ENCODE data around the gene GPR119. TPM values are rescaled to one million over a fixed set of nuclear protein-coding genes. Genes with fewer than 3 reads are reported as not detected.
"Not testable (repeated sequence)": the region's sequence is repeated elsewhere in the genome, so short reads cannot be mapped to it uniquely, and the experiment has no call there.

The GPR119 gene
- total RNA-seq, 1 donor from 2014 or later, result not detected

GRCh38 chrX:130378024-130378669, 7.3 kb downstream of the GPR119 start:
- intact Hi-C loops (cut with DNase I), result no loop called here
- DNase-seq (ENCODE audit: extremely low spot score in 2 of 2), result no peak
- H3K27ac ChIP-seq, result no peak overlapping the region
- H3K4me1 ChIP-seq, result no peaks in the 10 kb centered on the region
- no peaks in the 10 kb centered on the region for H3K27me3 ChIP-seq
- no peak overlapping the region for H3K4me3 ChIP-seq
- H3K36me3 ChIP-seq, result no peaks in the 10 kb centered on the region
- no peaks in the 10 kb centered on the region for H3K9me3 ChIP-seq
- TF ChIP-seq POLR2A (IDR thresholded peaks at IDR 0.05) (no peak), POLR2AphosphoS5 (IDR thresholded peaks at IDR 0.05; ENCODE audit: insufficient read depth in 1 of 2, low read depth in 1 of 2) (no peak), CTCF (IDR thresholded peaks at IDR 0.05) (no peak)

- no peak for DNase-seq (ENCODE audit: extremely low spot score in 2 of 2)
- no peaks in the 10 kb centered on the region for H3K36me3 ChIP-seq
- H3K4me3 ChIP-seq, result no peak overlapping the region
- no peaks in the 10 kb centered on the region for H3K27me3 ChIP-seq
- H3K9me3 ChIP-seq, result no peaks in the 10 kb centered on the region
- H3K4me1 ChIP-seq, result no peaks in the 10 kb centered on the region
- H3K27ac ChIP-seq, result no peak overlapping the region
- TF ChIP-seq CTCF (IDR thresholded peaks at IDR 0.05), result no peak
- TF ChIP-seq POLR2A (IDR thresholded peaks at IDR 0.05), result no peak
- no peak for TF ChIP-seq POLR2AphosphoS5 (IDR thresholded peaks at IDR 0.05; ENCODE audit: insufficient read depth in 1 of 2, low read depth in 1 of 2)
- intact Hi-C loops (cut with DNase I), result no loop called here
These were observed 9.4 kb downstream of the GPR119 start for GRCh38 chrX:130376077-130376476.

GRCh38 chrX:130352050-130352449, 33.4 kb downstream of the GPR119 start:
- H3K27ac ChIP-seq; H3K27me3 ChIP-seq; intact Hi-C loops (cut with DNase I); H3K9me3 ChIP-seq; H3K36me3 ChIP-seq; H3K4me1 ChIP-seq; DNase-seq (ENCODE audit: extremely low spot score in 2 of 2); H3K4me3 ChIP-seq: not testable (repeated sequence)

- Histone ChIP-seq H3K9me3 (no peaks in the 10 kb centered on the region), H3K27ac (no peak overlapping the region), H3K27me3 (no peaks in the 10 kb centered on the region), H3K4me3 (no peak overlapping the region), H3K36me3 (no peaks in the 10 kb centered on the region), H3K4me1 (no peaks in the 10 kb centered on the region)
- TF ChIP-seq POLR2AphosphoS5 (IDR thresholded peaks at IDR 0.05; ENCODE audit: insufficient read depth in 1 of 2, low read depth in 1 of 2), result no peak
- TF ChIP-seq POLR2A (IDR thresholded peaks at IDR 0.05), result no peak
- TF ChIP-seq CTCF (IDR thresholded peaks at IDR 0.05), result no peak
- DNase-seq (ENCODE audit: extremely low spot score in 2 of 2), result no peak
- intact Hi-C loops (cut with DNase I), result no loop called here
These were observed 33.9 kb downstream of the GPR119 start for GRCh38 chrX:130351567-130351966.

GRCh38 chrX:130347321-130347720, 38.2 kb downstream of the GPR119 start:
- no peak for TF ChIP-seq POLR2A (IDR thresholded peaks at IDR 0.05)
- Histone ChIP-seq H3K9me3 (no peaks in the 10 kb centered on the region), H3K27me3 (no peaks in the 10 kb centered on the region), H3K36me3 (no peaks in the 10 kb centered on the region), H3K27ac (no peak overlapping the region), H3K4me3 (no peak overlapping the region), H3K4me1 (no peaks in the 10 kb centered on the region)
- no peak for DNase-seq (ENCODE audit: extremely low spot score in 2 of 2)
- intact Hi-C loops (cut with DNase I), result no loop called here

- H3K27me3 ChIP-seq, result no peaks in the 10 kb centered on the region
- no peaks in the 10 kb centered on the region for H3K36me3 ChIP-seq
- H3K4me1 ChIP-seq, result peaks cover 5% of the 10 kb centered on the region
- intact Hi-C loops (cut with DNase I), result no loop called here
- no peak for DNase-seq (ENCODE audit: extremely low spot score in 2 of 2)
- H3K4me3 ChIP-seq, result no peak overlapping the region
- H3K27ac ChIP-seq, result no peak overlapping the region
- H3K9me3 ChIP-seq, result no peaks in the 10 kb centered on the region
- no peak for TF ChIP-seq POLR2A (IDR thresholded peaks at IDR 0.05)
- no peak for TF ChIP-seq POLR2AphosphoS5 (IDR thresholded peaks at IDR 0.05; ENCODE audit: insufficient read depth in 1 of 2, low read depth in 1 of 2)
- no peak for TF ChIP-seq CTCF (IDR thresholded peaks at IDR 0.05)
These were observed 42.1 kb downstream of the GPR119 start for GRCh38 chrX:130343411-130343810.

Data from vagina (tissue), 2 donors.